ENCODE measurements around the gene EPS8L2.

- TF ChIP-seq POLR2AphosphoS5 (IDR thresholded peaks at IDR 0.05) (peak in 1 of 3 donors; percentile 55), CTCF (IDR thresholded peaks at IDR 0.05) (no peak)
Measured at GRCh38 chr11:726278-727220, 20.5 kb downstream of the EPS8L2 start.
